Nucleus accumbens (tissue), 56 donors: ENCODE data around the gene CYP2J2.
A peak's percentile ranks its signal among the peaks of the same experiment; 100 is the strongest.
"Not testable (repeated sequence)": the region's sequence is repeated elsewhere in the genome, so short reads cannot be mapped to it uniquely, and the experiment has no call there.

Experiments used
- DNase-seq, 56 donors: peaks; one replicate each; lab custom pipeline; 2025; lab: John Stamatoyannopoulos, UW

Gene CYP2J2

DNA sequence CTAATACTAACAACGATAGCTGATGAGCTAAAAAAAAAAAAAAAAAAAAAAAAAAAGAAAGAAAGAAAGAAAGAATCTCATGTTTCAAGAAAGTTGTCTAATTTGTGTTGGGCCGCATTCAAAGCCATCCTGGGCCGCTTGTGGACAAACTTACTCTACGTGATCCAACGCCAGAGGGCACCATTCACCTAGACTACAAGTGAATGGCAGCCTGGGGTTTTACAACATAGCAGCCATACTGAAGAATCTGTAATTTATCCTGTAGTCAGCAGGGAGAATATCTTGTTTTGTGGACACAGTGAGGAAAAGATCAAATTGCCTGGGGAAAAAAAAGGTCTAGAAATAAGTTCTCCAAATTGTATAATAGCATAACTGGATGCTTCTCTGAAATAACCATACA is 47.0 kb downstream of the CYP2J2 start:
- DNase-seq, result peak in 43 of 56 donors; percentile 1 to 86 (median 32)

DNA sequence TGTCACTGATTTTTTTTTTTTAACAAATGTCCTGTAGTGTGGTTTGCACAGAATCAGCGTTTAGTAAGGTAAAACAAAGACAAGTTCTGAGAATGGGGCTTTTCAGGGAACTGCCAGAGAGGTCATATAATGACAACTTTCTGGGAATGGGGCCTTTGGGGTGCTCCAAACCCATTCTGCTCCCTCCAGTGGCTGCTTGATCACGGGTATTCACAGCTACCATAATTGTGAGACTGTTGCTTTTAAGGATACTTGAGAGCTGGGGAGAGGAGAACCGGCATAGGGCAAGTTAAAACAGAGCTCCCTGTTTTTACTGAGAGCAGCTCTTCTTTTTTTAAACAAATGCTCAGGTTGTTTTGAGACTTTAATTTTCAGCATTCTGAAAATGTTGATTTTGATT is 48.2 kb downstream of the CYP2J2 start:
- no peak for DNase-seq

DNA sequence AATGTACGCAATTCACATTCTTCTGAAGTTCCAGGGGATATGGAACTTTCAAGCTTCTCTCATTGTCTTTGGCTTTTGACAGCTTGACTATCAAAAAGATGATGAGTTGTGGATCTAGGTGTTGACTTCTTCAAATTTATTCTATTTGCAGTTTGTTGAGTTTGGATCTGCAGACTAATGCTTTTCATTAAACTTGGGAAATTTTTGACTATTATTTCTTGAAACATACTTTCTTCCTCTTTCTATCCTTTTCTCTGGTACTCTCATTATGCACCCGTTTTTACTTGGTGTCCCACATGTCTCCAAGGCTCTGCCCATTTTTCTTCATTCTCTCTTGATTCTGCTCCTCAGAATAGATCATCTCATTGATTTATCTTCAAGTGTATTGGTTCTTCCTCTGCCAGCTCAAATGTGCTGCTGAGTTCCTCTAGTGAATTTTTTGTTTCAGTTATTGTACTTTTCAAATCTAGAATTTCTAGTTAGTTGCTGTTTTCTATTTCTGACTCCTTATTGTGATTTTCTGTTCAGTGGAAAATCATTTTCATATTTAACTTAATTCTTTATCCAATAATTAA is 49.4 kb downstream of the CYP2J2 start:
- no peak for DNase-seq

DNA sequence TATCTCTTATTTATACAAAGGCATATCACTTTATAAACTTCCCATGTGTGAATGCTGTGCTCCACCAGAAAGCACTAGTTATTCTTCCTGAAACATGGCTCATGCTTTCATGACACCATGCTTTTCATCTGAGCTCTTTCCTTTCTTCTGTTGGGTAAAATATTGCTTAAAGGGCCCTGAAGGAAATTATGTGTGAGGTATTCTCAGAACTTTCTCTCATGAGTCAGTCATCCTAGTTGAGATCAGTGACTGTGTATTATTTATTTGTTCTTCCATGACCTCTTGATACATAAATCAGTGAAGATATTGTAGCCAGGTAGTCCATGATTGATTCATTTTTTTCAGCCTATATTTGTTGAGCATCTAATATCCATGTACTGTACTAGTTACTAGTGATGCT is 54.8 kb downstream of the CYP2J2 start:
- no peak for DNase-seq

DNA sequence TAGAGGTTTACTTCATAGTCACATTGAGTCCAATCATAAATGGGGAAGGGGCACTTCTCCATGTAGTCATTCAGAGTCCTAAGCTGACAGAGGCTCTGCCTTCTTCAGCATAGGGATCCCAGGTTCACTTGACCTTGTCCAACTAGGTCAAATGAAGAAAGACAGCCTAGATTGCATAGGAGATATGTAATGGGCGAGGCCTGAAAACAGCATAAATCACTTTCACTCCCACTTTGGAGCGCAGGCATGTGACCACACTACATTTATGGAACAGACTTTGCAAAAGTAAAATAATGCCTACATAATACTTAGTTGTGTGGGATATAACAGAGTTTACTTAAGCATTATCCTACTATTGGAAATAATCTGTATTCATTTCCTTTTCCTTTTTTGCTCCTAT is 60.1 kb downstream of the CYP2J2 start:
- DNase-seq, result no peak

DNA sequence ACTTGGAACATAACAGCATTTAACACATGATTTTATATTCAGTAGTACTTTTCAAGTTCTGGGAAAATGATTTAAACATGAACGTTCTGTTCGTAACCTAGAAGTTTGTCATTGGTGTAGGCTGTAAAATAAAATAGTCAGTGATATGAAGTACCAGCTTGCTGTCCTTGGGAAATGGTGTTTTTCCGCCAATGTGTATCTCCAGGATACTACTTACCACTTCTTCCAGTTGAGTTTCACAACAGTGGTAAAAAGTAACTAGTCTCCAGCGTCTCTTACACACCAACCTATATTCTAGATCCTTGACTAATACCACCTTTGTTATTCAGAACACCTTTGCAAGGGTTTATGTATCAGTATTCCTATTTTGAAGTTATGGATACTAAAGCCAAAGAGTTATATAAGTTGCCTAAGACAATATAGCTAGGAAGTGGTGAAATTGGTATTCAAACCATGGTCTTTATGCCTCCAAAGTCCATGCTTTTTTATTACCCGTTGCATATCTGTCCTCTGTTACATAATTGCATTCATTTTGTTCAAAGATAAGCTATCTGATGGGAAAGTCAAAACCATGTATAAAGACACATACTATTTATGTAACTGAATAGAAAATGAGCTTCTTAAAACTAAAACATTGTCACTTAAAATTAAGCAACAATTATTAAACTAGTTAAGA is 68.8 kb downstream of the CYP2J2 start:
- DNase-seq, result no peak

DNA sequence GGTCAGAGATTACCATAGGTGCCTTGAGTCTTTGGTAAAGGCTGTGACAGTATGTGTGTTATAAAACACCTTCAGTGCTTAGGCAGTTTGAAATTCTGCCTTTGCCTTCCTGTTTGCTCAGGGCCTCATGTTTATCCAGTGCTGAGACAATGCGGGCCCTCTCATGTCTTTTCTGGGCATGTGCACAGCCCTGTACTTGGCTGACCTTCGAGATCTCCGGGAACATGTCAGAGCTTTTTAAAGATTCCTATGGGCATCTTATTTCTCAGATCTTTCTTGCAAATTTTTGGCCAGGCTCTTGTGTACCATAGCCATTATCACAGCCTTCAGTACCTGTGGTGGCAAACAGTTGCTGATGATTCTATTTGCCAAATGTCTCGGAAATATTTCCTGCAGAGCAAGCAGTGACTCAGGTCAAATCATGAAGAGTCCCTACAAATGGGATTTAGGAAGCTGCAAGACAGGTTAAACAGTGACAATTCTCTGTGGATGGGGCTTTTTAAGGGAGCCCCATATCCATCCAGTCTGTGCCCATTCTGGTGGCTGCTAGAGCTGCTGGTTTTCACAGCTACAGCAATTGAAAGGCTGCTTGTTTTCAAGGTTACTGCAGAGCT is 69.7 kb downstream of the CYP2J2 start:
- DNase-seq, result no peak

DNA sequence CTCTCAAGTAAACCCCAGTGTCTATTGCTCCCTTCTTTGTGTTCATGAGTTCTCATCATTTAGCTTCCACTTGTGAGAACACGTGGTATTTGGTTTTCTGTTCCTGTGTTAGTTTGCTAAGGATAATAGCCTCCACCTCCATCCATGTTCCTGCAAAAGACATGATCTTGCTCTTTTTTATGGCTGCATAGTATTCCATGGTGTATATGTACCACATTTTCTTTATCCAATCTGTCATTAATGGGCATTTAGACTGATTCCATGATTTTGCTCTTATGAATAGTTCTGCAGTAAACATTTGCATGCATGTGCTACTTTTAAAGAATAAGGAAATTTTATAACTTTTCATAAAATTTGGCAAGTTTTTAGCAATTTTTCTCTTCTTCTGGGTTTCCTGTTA is 71.3 kb downstream of the CYP2J2 start:
- not testable (repeated sequence) for DNase-seq

DNA sequence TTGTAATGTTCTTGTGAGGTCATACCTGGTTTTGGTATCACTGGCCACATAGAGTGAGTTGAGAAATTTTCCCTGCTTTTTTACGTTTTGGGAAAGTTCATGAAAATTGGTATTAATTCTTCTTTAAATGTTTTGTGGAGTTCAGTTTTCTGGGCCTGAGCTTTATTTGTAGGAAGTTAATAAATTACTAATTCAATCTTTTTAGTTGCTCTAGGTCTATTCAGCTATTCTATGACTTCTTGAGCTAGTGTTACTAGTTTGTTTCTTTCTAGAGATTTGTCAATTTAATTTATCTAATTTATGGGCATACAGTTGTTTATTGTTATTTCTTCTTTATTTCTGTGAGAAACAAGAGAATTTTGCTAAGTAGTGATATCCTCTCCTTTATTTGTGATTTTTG is 74.5 kb downstream of the CYP2J2 start:
- DNase-seq, result no peak

DNA sequence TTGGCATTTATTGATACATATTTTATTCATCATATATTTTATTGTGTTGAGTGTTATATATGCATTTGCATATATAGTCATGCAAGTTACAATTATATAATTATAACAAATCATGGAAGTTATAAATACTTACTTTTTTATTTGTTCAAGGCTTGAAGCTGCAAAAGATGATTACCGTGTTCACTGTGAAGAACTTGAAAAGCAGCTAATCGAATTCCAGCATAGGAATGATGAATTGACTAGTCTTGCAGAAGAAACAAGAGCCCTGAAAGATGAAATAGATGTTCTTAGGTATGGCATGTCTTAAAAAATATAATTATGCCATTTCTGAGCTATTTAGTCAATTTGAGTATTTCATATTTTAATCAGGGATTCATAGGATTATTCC is 79.7 kb downstream of the CYP2J2 start:
- no peak for DNase-seq

DNA sequence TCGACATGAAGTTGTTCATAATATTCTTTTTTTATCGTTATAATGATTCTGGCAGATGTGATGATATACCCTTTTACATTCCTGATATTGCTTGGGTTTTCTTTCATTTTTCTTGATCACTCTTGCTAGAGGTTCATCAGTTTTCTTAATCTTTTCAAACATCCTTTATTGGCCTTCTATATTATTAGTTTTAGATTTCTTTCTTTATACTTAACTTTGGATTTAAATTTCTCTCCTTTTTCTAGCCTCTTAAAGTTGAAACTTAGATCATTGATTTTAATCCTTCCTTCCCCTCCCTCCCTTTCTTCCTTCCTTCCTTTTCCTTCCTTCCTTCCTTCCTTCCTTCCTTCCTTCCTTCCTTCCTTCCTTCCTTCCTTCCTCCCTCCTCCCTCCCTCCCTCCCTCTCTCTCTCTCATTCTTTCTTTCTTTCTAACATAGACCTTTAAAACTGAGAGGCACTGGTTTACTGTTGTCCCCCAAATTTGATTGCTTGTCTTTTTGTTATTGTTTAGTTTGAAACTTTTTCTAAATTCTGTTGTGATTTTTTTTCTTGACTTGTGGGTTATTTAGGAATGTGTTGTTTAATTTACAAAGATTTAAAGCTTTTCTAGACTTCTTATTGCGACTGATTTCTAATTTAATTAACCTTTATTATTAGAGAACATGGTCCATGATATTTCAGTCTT is 80.2 kb downstream of the CYP2J2 start:
- DNase-seq, result no peak

DNA sequence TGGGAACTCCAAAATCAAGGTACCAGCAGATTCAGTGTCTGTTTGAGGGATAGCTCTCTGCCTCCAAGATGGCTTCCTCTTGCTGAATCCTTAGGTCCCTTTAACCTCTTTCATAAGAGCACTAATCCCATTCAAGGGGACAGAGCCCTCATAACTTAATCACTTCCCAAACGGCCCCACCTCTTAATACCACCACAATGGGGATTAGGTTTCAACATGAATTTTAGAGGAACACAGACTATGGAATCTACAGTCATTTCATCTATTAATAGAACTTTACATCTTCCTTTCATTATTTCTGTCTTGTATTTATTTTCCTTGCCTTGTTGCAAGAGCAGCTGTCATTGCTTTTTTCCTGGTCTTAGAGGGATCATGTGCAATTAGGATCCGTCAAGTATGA is 81.5 kb downstream of the CYP2J2 start:
- DNase-seq, result no peak
